NCI-H2227 treated with DMSO at 0.1 percent for 48 hours (cell line): ENCODE data around the gene KIF3B.
"Not testable (repeated sequence)": the region's sequence is repeated elsewhere in the genome, so short reads cannot be mapped to it uniquely, and the experiment has no call there.

Experiments used
- DNase-seq: peaks from one replicate; lab custom pipeline; 2025; lab: John Stamatoyannopoulos, UW

Gene KIF3B

DNA sequence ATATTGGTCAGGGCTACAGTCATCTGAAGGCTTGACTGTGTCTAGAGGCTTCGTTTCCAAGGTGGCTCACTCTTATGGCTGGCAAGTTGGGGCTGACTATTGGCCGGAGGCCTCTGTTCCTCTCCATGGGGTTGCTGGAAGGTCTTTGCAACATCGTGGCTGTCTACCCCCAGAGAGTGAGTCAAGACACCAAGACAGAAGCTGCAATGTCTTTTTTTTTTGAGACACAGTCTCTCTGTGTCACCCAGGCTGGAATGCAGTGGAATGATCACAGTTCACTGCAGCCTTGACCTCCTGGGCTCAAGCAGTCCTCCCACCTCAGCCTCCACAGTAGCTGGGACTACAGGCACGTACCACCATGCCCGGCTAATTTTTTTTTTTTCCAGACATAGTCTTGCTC lies 29.4 kb upstream of the KIF3B start:
- no peak for DNase-seq

DNA sequence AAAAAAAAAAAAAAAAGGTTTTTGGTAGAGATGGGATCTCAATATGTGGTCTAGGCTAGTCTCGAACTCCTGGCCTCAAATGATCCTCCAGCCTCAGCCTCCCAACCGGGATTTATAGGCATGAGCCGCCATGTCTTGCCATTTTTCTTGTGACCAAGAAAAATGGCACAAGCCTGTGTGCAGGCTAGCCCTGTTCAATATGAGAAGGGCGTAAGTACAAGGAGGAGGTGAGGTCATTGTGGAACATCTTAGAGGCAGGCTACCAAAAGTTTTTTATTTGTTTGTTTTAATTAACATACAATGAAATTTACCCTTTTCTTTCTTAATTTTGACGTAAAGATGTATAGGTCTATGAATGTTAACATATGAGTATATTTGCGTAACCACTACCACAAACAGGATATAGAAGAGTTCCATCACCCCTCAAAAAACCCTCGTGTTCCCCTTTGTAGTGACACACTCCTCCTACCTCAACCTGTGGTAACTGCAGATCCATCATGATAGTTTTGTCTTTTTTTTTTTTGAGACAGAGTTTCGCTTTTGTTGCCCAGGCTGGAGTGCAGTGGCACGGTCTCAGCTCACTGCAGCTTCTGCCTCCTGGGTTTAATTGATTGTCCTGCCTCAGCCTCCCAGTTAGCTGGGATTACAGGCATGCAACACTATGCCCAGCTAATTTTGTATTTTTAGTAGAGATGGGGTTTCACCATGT lies 28.3 kb upstream of the KIF3B start:
- DNase-seq, result no peak

DNA sequence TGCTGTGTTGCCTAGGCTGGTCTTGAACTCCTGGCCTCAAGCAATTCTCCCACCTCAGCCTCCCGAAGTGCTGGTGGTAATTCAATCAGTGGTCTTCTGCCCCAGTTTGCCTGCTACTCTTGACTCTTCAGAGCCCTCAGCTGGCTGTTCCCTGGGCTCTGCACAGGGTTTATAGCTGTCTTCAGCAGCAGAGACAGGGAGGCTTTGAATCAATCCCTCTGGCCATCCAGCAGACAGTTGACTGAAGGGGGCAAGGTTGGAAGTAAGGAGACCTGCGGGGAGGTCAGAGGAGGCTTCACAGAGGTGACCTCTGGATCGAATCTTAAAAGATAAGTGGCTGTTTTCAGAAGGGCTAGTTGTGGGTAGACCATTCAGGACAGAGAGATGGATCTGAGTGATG lies 26.0 kb upstream of the KIF3B start:
- no peak for DNase-seq

DNA sequence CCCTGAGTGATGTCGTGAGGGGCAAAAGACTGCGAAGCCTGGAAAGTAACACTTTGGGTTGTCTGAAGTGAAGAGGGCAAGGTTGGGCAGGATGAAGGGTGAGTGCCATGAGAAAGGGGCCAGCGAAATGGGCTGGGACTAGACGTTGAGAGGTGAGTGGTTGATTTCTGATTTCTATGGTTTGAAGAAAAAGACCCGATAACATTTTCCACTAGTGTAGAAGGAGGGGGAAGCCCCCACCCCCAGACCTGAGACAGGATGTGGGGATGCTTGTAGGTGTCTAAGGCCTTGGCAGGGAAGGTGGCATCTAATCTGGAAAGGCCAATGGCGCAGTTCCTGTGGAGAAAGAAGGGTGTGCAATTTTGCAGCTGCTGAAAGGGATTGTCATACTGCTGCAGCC lies 25.3 kb upstream of the KIF3B start:
- no peak for DNase-seq

DNA sequence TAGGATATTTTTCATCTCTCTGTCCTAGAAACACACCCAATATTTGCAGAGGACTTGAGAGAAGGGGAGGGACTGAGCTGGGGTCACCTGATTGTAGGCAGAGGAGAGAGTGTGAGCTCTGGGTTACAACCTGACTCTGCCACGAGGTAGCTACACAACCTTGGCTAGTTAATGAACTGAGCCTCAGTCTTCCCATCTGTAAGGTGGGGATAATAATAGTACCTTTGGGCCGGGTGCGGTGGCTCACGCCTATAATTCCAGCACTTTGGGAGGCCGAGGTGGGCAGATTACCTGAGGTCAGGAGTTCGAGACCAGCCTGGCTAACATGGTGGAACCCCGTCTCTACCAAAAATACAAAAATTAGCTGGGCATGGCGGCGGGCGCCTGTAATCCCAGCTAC lies 16.5 kb upstream of the KIF3B start:
- not testable (repeated sequence) for DNase-seq

DNA sequence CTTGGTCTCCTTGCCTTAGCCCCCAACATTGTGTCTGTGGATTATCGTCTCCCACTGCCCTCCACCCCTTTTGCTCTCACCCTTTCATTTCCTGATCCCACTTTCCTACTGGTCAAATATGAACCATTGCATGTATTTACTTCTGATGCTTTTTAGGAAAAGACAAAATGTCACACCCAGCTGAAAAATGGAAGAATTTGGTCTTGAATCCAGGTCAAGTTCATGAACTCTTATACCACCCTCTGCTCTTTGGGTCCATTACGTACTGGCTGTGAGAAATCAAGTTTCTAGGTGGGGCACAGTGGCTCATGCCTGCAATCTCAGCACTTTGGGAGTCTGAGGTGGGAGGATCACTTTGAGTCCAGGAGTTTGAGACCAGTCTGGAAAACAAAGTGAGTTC lies 15.8 kb upstream of the KIF3B start:
- DNase-seq, result no peak

DNA sequence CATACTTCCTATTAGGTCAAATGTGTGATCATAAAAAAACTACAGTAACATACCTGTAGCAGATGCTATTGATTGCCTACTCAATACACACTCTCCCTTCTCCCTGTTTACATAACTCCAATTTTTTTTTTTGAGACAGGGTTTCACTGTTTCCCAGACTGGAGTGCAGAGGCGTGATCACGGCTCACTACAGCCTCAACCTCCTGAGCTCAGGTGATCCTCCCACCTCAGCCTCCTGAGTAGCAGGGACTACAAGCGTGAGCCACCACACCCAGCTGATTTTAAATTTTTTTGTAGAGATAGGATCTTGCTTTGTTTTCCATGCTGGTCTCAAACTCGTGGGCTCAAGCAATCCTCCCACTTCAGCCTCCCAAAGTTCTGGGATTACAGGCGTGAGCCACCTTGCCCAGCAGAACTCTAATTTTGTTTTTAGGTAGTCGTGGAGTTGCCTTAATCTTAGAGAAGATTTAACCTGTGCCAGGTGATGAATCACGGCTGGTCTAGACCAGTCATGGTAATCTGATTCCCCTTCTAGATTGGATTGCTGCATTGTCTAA lies 14.0 kb upstream of the KIF3B start:
- no peak for DNase-seq

DNA sequence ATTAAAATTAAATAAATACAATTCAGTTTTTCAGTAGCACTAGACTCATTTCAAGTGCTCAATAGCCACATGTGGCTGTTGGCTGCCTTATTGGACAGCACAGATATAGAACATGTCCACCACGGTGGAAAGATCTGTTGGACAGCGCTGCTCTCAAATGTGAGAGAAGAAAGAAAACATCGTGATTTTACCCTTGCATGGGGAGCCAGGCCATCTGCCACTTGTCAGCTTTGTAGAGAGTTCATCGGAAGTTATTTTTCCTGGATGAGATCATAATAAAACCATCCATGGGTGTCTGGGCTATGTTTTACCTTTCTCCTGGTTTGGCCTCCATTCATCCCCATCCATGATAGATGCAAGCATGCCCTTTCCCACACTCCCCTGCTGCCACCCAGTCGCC lies 5.8 kb upstream of the KIF3B start:
- no peak for DNase-seq

DNA sequence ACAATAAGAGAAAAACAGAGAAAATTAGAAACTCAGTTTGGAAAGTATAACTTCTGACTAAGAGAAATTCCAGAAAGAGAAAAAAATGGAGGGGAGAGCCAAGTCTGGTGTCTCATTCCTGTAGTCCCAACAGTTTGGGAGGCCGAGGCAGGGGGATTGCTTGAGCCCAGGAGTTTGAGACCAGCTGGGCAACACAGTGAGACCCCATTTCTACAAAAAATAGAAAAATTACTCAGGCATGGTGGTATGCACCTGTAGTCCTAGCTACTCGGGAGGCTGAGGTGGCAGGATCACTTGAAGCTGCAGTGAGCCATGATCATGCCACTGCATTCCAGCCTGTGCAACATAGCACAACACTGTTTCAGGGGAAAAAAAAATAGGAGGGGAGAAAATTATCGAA lies 3.1 kb upstream of the KIF3B start:
- no peak for DNase-seq

DNA sequence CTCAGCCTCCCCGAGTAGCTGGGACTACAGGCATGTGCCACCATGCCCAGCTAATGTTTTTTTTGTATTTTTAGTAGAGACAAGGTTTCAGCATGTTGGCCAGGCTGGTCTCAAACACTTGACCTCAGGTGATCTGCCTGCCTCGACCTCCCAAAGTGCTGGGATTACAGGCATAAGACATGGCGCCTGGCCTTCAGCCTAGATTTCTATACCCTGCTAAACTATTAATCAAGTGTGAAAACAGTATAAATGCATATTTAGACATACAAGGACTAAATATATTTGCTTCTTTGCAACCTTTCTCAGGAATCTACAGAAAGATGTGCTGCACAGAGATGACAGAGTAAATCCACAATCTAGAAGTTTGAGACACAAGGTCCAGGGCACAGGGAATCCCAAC lies 2.3 kb upstream of the KIF3B start:
- DNase-seq, result not testable (repeated sequence)

DNA sequence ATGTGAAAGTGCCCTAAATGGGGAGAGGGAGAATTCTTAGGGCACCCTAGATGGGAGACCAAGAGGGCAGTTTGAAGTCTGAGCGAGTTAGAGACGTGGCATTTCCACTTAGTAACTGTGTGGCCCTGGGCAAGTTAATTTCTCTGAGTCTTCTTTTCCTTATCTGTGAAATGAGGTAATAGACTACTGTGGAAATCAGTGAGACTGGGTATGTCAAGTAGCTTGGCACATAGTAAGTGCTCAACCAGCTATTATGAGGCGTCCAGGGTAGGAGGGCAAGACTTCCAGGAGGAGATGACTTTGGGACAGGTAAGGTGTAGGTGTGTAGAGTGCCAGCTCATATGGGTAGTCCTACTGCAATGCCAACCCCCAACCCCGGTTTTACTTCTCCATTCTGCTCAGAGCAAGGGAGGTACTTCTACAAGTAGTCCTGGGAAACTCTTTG lies 770 bp downstream of the KIF3B start:
- DNase-seq, result no peak

DNA sequence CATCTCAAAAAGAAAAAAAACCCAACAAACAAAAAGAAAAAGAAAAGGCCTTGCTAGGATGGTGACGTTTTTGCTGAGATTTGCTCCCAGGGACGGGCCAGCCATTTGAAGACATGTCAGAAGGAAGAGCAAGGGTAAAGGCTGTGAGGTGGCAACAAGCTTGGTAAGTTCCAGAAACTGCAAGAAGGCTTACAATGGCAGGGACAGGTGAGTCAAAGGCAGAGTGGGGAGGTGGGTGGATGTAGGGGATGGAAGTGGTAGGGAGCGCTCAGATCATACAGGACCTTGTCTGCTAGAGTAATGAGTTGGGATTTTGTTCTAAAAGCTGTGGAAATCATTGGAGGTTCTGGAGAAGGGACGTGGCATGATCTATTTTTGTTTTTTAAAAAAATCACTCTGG lies 4.3 kb downstream of the KIF3B start:
- DNase-seq, result no peak

DNA sequence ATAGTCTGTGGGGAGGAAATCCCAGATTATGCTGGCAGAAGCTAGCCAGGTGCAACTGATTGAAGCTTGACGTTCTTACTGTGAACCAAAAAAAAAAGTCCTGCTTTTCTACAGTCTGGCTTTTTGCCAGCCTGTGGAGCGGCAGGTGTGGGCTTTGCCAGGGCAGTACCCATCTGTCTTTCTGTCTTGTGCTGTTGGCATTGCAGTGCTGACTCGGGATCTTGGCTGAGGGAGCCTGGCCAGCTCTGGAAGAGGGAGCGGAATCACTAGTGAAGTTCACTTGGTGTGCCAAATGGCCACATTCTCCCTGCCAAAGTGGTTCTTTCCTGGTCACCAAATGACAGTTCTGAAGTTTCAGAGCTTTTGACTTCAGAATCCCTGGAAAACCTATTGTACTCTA lies 5.0 kb downstream of the KIF3B start:
- DNase-seq, result no peak

DNA sequence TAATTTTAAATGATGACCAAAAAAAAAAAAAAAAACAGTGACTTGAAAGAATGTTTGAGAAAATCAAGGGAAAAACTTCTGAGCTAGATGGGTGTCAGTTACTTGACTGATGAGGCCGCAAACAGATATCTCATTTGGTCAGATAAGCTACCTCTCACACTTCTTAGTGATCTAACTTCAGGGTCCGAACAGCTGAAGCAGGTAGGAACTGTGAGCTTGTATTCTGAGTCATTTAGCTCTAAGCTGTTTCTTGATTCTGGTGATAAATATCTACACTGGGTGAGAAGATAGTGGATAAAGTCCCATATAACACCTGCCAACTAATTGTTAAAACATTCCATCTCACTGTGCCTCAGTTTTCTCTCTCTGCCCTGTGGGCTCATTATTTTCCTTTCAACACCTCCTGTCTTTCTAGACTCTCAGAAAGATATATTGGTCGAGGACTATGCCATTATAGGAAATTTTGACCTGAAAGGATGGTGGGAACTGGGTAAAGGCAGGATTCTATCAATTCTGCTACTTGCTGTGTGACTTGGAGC lies 7.7 kb downstream of the KIF3B start:
- DNase-seq, result no peak

DNA sequence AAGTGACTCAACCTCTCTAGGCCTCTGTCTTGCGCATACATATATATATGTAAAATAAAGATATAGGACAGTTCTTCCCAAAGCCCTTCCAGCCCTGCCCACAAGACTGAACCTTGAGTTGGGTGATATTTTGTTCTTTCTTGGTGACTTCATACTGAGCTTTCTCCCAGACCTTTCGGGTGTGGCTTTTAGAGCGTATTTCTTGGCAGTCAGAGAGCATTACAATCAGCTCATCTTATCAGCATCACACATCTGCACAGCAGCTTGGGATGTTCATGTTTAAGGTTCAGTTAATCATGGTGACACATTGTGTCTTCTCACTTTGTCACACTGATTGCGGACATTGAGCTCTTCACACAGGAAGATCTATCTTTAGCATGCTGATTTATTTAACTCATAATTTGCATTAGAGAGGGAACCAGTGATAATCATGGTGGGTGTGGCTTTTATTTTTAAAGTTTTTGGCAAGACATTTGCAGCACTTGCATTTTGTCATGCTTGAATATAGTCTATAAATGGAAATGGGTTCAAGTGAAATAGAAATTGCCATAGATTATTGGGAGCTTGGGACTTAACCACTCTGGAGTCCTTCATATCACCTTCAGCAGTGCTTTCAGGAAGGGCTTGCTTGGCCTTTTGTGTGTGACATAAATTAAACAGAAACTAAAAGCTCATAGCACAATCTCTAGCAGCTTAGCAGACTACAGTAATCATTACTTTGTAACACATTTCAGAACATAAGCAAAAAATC lies 8.3 kb downstream of the KIF3B start:
- DNase-seq, result no peak

DNA sequence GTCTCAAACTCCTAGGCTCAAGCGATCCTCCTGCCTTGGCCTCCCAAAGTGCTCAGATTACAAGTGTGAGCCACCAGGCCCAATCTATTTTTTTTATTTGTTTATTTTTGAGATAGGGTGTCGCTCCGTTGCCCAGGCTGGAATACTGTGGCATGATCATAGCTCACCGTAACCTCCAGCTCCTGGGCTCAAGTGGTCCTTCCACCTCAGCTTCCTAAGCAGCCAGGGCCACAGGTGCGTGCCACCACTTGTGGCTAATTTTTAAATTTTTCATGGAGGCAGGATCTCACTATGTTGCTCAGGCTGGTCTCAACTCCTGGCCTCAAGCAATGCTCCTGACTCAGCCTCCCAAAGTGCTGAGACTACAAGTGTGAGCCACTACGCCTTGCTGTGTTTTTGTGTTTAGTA lies 9.8 kb downstream of the KIF3B start:
- DNase-seq, result no peak

DNA sequence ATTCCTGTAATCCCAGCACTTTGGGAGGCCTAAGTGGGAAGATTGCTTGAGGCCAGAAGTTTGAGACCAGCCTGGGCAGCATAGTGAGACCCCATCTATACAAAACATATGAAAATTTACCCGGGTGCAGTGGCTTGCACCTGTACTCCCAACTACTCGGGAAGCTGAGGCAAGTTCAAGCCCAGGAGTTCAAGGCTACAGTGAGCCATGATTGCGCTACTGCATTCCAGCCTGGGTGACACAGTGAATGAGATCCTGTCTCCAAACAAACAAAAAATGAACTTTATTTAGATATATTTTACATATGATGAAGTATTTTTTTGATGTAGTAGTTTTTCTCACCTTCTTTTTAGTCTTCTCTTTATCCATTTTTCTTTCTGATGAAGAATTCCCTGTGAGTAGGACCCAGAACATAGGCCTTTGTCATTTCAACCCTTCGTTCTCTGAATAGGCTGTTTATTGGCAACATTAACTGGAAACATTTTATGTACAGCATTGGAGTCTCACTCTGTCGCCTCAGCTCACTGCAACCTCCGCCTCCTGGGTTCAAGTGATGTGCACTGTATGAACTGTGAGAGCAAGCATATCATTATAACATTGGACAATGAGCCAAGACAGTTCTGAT lies 10.9 kb downstream of the KIF3B start:
- no peak for DNase-seq

DNA sequence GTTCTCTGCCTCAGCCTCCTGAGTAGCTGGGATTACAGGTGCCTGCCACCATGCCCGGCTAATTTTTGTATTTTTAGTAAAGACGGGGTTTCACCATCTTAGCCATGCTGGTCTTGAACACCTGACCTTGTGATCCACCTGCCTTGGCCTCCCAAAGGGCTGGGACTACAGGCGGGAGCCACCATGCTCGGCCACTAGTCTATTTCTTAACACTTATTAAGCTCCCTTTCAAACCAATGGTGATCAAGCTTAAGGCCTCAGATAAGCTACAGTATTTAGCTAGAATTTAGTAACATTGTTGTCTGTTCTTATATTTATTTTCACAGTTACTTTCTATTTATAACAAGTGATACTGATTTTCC lies 11.8 kb downstream of the KIF3B start:
- DNase-seq, result not testable (repeated sequence)

DNA sequence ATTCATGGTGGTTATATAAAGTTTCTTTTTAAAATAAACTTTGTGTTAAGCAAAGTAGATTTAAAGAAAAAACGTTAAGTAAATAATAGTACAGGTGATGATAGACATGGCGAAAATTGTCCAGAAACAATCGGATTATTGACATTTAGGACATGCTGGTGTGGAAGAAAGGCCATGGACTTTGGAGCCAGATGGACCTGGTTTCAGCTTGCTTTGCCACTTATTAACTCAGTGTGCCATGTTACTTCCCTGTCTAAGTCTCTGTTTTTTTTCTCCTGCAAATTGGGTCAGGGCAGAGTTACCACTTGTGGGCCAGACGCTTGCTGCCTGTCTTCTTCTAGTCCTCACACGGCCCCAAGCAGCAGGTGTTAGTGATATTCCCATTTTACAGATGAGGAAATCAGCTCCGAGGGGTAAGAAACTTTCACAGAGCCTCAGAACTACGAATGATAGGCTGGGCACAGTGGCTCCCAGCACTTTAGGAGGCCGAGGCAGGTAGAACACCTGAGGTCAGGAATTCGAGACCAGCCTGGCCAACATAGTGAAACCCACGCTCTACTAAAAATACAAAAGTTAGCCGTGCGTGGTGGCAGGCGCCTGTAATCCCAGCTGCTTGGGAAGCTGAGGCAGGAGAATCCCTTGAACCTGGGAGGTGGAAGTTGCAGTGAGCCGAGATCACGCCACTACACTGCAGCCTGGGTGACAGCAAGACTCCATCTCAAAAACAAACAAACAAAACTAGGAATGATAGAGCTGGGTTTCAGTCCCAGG lies 12.4 kb downstream of the KIF3B start:
- no peak for DNase-seq

DNA sequence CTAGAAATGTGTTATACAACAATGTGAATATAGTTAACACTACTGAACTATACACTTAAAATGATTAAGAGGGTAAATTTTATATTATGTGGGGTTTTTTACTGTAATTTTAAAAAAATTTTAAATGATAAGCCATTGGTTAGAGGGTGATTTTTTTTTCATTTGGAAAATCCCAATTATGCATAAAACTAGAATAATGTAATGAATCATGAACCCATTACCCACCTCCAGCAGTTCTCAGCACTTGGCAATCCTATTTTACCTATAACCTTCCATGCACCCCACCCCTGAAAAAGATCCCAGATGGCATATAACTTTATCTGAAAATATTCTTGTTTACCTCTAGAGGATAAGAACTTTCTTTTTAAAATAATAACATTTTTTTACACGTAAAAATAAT lies 13.7 kb downstream of the KIF3B start:
- no peak for DNase-seq

DNA sequence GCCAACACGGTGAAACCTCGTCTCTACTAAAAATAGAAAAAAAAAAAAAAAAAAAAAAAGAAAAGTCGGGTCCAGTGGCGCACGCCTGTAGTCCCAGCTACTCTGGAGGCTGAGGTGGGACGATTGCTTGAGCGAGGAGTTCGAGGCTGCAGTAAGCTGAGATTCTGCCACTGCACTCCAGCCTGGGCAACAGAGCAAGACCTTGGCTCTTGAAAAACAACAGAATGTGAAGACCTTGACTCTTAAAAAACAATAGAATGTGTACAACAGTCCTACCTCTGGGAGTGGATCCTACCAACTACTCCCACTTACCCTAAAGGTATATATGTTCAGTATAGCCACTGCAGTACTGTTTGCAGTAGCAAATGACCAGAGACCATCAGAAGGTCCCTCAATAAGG lies 15.1 kb downstream of the KIF3B start:
- DNase-seq, result no peak

DNA sequence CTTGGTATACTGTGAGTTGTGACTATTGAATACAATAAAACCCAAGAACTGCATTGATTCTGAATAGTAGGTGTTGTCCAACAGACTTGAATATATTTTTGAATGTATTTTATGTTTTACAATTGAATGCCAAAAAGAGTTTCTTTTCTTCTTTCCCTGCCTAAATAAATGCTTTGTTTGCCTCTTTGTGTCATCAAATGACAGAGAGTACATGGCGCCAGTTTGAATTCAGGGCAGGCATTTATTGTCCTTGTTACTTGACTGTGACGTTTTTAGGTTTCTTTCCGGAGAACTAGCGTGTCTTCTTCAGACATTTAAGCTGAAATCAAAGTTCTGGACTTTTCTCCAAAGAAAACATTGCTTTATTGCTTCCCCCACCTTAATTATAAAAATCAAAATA lies 16.6 kb downstream of the KIF3B start:
- no peak for DNase-seq
